Measurements from ENCODE around the gene OR6Y1. TPM values are rescaled to one million over a fixed set of nuclear protein-coding genes. Genes with fewer than 3 reads are reported as not detected.

Gene OR6Y1, protein sequence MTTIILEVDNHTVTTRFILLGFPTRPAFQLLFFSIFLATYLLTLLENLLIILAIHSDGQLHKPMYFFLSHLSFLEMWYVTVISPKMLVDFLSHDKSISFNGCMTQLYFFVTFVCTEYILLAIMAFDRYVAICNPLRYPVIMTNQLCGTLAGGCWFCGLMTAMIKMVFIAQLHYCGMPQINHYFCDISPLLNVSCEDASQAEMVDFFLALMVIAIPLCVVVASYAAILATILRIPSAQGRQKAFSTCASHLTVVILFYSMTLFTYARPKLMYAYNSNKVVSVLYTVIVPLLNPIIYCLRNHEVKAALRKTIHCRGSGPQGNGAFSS
- total RNA-seq, result not detected

- H3K9me3 ChIP-seq, result no peaks in the 10 kb centered on the region
- in situ Hi-C loops (cut with MboI; ENCODE audit: low sequenced_read_pairs in 4 of 4), result no loop called here
- intact Hi-C loops (cut with DNase I; ENCODE audit: low total_unique reads), result no loop called here
- no peaks in the 10 kb centered on the region for H3K4me1 ChIP-seq
- no peak within 1 kb of the TSS for H3K4me3 ChIP-seq
- H3K36me3 ChIP-seq, result no peaks in the 10 kb centered on the region
- no peak for TF ChIP-seq POLR2A (IDR thresholded peaks at IDR 0.05)
- no peak for TF ChIP-seq CTCF (IDR thresholded peaks at IDR 0.05 in 4 of 5, conservative IDR thresholded peaks at IDR 0.05 in 1 of 5)
- H3K27ac ChIP-seq, result no peak within 1 kb of the TSS
- ATAC-seq, result no peak
- DNase-seq, result no peak
- no peaks in the 10 kb centered on the region for H3K27me3 ChIP-seq
These were observed at the start of gene OR6Y1 for GRCh38 chr1:158554352-158554751. Gene OR6Y1 (minus strand): TSS chr1:158554405. CDS start chr1:158548105, 6,300 bp downstream.

- in situ Hi-C loops (cut with MboI; ENCODE audit: low sequenced_read_pairs in 4 of 4) (no loop called here), intact Hi-C loops (cut with DNase I; ENCODE audit: low total_unique reads) (no loop called here)
- H3K4me1 ChIP-seq, result no peaks in the 10 kb centered on the region
These were observed 46.5 kb upstream of the OR6Y1 start for GRCh38 chr1:158600735-158601134.

GRCh38 chr1:158586942-158587341, 32.7 kb upstream of the OR6Y1 start:
- Histone ChIP-seq H3K27me3 (no peaks in the 10 kb centered on the region), H3K27ac (no peak overlapping the region), H3K4me1 (no peaks in the 10 kb centered on the region), H3K9me3 (no peaks in the 10 kb centered on the region), H3K4me3 (no peak overlapping the region), H3K36me3 (no peaks in the 10 kb centered on the region)
- TF ChIP-seq CTCF (IDR thresholded peaks at IDR 0.05 in 4 of 5, conservative IDR thresholded peaks at IDR 0.05 in 1 of 5) (no peak), POLR2A (IDR thresholded peaks at IDR 0.05) (no peak)
- intact Hi-C loops (cut with DNase I; ENCODE audit: low total_unique reads), result no loop called here
- in situ Hi-C loops (cut with MboI; ENCODE audit: low sequenced_read_pairs in 4 of 4), result no loop called here
- ATAC-seq (no peak), DNase-seq (no peak)

More at GRCh38 chr1:158600735-158601134, 46.5 kb upstream of the OR6Y1 start:
- no peak for DNase-seq
- H3K4me3 ChIP-seq, result no peak overlapping the region
- no peak overlapping the region for H3K27ac ChIP-seq
- no peaks in the 10 kb centered on the region for H3K27me3 ChIP-seq
- no peaks in the 10 kb centered on the region for H3K9me3 ChIP-seq
- no peak for ATAC-seq
- no peak for TF ChIP-seq CTCF (IDR thresholded peaks at IDR 0.05 in 4 of 5, conservative IDR thresholded peaks at IDR 0.05 in 1 of 5)
- no peak for TF ChIP-seq POLR2A (IDR thresholded peaks at IDR 0.05)
- no peaks in the 10 kb centered on the region for H3K36me3 ChIP-seq

DNA sequence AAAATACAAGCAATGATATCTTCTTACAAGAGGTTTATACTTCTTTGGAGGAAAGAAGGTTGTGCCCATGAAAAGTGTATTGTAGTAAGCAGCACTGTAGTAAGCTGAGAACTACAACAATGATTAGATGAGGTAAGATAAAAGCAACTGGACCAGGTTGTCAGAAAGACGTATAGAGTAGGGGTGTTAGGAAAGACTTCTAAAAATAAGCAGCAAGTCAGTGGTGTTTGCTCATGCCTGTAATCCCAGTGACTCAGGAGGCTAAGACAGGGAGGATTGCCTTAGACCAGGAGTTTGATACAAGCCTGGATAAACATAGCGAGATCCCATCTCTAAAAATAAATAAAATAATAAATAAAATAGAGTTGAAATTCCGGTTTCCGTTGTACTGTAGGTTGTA, 29.8 kb upstream of the OR6Y1 start:
- in situ Hi-C loops (cut with MboI; ENCODE audit: low sequenced_read_pairs in 4 of 4) (no loop called here), intact Hi-C loops (cut with DNase I; ENCODE audit: low total_unique reads) (no loop called here)
- ATAC-seq (no peak), DNase-seq (no peak)
- Histone ChIP-seq H3K27ac (no peak overlapping the region), H3K27me3 (no peaks in the 10 kb centered on the region), H3K36me3 (no peaks in the 10 kb centered on the region), H3K9me3 (no peaks in the 10 kb centered on the region), H3K4me3 (no peak overlapping the region), H3K4me1 (no peaks in the 10 kb centered on the region)
- TF ChIP-seq CTCF (IDR thresholded peaks at IDR 0.05 in 4 of 5, conservative IDR thresholded peaks at IDR 0.05 in 1 of 5) (no peak), POLR2A (IDR thresholded peaks at IDR 0.05) (no peak)

GRCh38 chr1:158579733-158580132, 25.5 kb upstream of the OR6Y1 start, which contains the start of gene OR10X1:
Gene OR10X1 (minus strand): TSS chr1:158579899. CDS start chr1:158579899, 0 bp downstream.
- no peak for DNase-seq
- Histone ChIP-seq H3K27ac (no peak within 1 kb of the TSS), H3K9me3 (no peaks in the 10 kb centered on the region), H3K4me1 (no peaks in the 10 kb centered on the region), H3K4me3 (no peak within 1 kb of the TSS), H3K27me3 (no peaks in the 10 kb centered on the region), H3K36me3 (no peaks in the 10 kb centered on the region)
- intact Hi-C loops (cut with DNase I; ENCODE audit: low total_unique reads), result no loop called here
- in situ Hi-C loops (cut with MboI; ENCODE audit: low sequenced_read_pairs in 4 of 4), result no loop called here
- no peak for ATAC-seq
- TF ChIP-seq CTCF (IDR thresholded peaks at IDR 0.05 in 4 of 5, conservative IDR thresholded peaks at IDR 0.05 in 1 of 5) (no peak), POLR2A (IDR thresholded peaks at IDR 0.05) (no peak)

All from gastrocnemius medialis (tissue), 4 donors.